Activated T-cell treated with anti-CD3 and anti-CD28 coated beads, Interleukin-2, amount 50 U/mL, for 4 hours (primary cell): ENCODE data around the gene AQP10. TPM values are rescaled to one million over a fixed set of nuclear protein-coding genes. Genes with fewer than 3 reads are reported as not detected.
"Not testable (repeated sequence)": the region's sequence is repeated elsewhere in the genome, so short reads cannot be mapped to it uniquely, and the experiment has no call there.

Experiments used
- ATAC-seq, 2 donors: fragments of 200-7000 bp; cut with Tn5 transposase; one replicate each; pipeline ENCODE4 v1.10.0; 2021
- DNase-seq: peaks from one replicate; pipeline ENCODE4 v3.0.0-alpha.2; 2020
- H3K27me3 Mint-ChIP-seq: one replicate; pipeline ENCODE4 v1.8.0; 2021; ENCODE audit warnings: low read depth, mixed read lengths
- H3K36me3 Mint-ChIP-seq: one replicate; pipeline ENCODE4 v1.8.0; 2022; ENCODE audit warnings: mixed read lengths; ENCODE audit not compliant: insufficient read depth
- H3K4me1 Mint-ChIP-seq: one replicate; pipeline ENCODE4 v1.8.0; 2021; ENCODE audit warnings: low read depth, mixed read lengths
- H3K4me3 Mint-ChIP-seq: one replicate; pipeline ENCODE4 v1.8.0; 2021; ENCODE audit warnings: mild to moderate bottlenecking, moderate library complexity, mixed read lengths
- H3K9me3 Mint-ChIP-seq: one replicate; pipeline ENCODE4 v1.8.0; 2021; ENCODE audit warnings: mixed read lengths
- total RNA-seq, 3 donors: library from RNA; stranded (reverse); gene quantifications; one replicate each; pipeline ENCODE4 v1.2.1, GENCODE V29; 2021

AQP10 gene
- total RNA-seq, 3 donors from 2014 or later: not detected

DNA sequence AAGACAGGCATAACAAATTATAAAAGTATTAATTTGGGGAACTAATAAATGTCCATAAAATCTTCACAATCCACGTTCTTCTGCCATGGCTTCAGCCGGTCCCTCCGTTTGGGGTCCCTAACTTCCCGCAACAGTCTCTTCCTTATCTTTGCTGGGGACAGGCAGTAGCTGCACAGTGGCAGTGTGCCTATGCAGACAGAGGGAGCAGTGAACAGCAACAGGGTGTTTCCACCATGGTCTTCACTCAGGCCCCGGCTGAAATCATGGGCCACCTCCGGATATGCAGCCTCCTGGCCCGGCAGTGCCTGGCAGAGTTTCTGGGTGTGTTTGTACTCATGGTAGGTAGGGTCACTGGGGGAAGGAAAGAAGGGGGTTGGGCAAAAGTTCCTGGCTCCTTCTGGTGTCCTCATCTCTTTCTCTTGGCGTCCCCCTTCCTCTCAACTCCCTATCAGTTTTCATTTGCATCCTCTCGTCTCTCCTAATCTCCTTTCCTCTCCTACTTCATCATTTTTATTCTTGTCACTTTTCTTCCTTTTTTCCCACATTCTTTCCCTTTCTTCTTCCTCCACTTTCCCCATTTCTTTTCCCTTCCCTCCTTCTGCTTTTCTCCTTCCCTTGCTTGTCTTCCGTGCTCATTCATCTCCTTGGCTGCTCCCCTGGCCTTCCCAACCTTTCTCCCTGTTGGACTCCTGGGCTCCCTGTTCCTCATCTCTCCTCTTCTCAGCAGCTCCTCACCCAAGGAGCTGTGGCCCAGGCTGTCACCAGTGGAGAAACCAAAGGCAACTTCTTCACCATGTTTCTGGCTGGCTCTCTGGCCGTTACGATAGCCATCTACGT is 8.4 kb upstream of the AQP10 start:
- not testable (repeated sequence) for DNase-seq, H3K4me3 Mint-ChIP-seq, H3K9me3 Mint-ChIP-seq, H3K27me3 Mint-ChIP-seq, ATAC-seq, H3K36me3 Mint-ChIP-seq
- H3K4me1 Mint-ChIP-seq: peaks cover 11% of the 10 kb centered on the region

GRCh38 chr1:154313066-154313356 is 7.9 kb upstream of the AQP10 start:
- ATAC-seq (no peak), DNase-seq (no peak)
- no peaks in the 10 kb centered on the region for H3K36me3 Mint-ChIP-seq
- H3K4me3 Mint-ChIP-seq: no peak overlapping the region
- H3K9me3 Mint-ChIP-seq: peaks cover 3% of the 10 kb centered on the region
- H3K27me3 Mint-ChIP-seq: no peaks in the 10 kb centered on the region
- H3K4me1 Mint-ChIP-seq: peaks cover 6% of the 10 kb centered on the region

- not testable (repeated sequence) for DNase-seq, ATAC-seq, H3K36me3 Mint-ChIP-seq, H3K9me3 Mint-ChIP-seq, H3K4me3 Mint-ChIP-seq, H3K4me1 Mint-ChIP-seq, H3K27me3 Mint-ChIP-seq
Observed at GRCh38 chr1:154314226-154314625, 6.7 kb upstream of the AQP10 start.

GRCh38 chr1:154316704-154317103 is 4.2 kb upstream of the AQP10 start:
- Mint-ChIP-seq H3K27me3 (no peaks in the 10 kb centered on the region), H3K4me1 (no peaks in the 10 kb centered on the region), H3K4me3 (no peak overlapping the region), H3K36me3 (no peaks in the 10 kb centered on the region), H3K9me3 (peaks cover 3% of the 10 kb centered on the region)
- DNase-seq: no peak
- no peak for ATAC-seq

GRCh38 chr1:154318386-154318785 is 2.5 kb upstream of the AQP10 start:
- no peak overlapping the region for H3K4me3 Mint-ChIP-seq
- DNase-seq (no peak), ATAC-seq (no peak)
- H3K36me3 Mint-ChIP-seq: no peaks in the 10 kb centered on the region
- H3K9me3 Mint-ChIP-seq: peaks cover 3% of the 10 kb centered on the region
- peaks cover 3% of the 10 kb centered on the region for H3K27me3 Mint-ChIP-seq
- H3K4me1 Mint-ChIP-seq: no peaks in the 10 kb centered on the region

DNA sequence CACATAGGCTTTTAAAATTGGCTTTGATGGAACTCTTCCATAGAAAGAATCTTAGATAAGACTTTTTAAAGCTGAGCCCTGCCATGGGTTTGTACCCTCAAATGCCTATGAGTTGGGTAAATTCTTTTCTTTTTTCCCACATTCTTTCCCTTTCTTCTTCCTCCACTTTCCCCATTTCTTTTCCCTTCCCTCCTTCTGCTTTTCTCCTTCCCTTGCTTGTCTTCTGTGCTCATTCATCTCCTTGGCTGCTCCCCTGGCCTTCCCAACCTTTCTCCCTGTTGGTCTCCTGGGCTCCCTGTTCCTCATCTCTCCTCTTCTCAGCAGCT is 679 bp downstream of the AQP10 start:
- not testable (repeated sequence) for H3K36me3 Mint-ChIP-seq, H3K4me3 Mint-ChIP-seq

GRCh38 chr1:154323493-154323892 is 2.6 kb downstream of the AQP10 start:
- H3K4me3 Mint-ChIP-seq: no peak overlapping the region
- peaks cover 25% of the 10 kb centered on the region for H3K4me1 Mint-ChIP-seq
- no peaks in the 10 kb centered on the region for H3K9me3 Mint-ChIP-seq
- DNase-seq: no peak
- no peaks in the 10 kb centered on the region for H3K36me3 Mint-ChIP-seq
- peaks cover 3% of the 10 kb centered on the region for H3K27me3 Mint-ChIP-seq
- ATAC-seq: no peak

More for the DNA sequence above, 679 bp downstream of the AQP10 start:
- H3K4me1 Mint-ChIP-seq, H3K27me3 Mint-ChIP-seq, ATAC-seq, DNase-seq, H3K9me3 Mint-ChIP-seq: not testable (repeated sequence)

- Mint-ChIP-seq H3K4me3 (peak overlapping the region; percentile 91), H3K4me1 (peaks cover 30% of the 10 kb centered on the region), H3K27me3 (peaks cover 3% of the 10 kb centered on the region), H3K9me3 (no peaks in the 10 kb centered on the region), H3K36me3 (no peaks in the 10 kb centered on the region)
- DNase-seq: no peak
- ATAC-seq: no peak
Observed at GRCh38 chr1:154324241-154324640, 3.3 kb downstream of the AQP10 start.

GRCh38 chr1:154324669-154325582 is 4.0 kb downstream of the AQP10 start, which contains the start of gene ATP8B2:
ATP8B2 (plus strand) TSS chr1:154325525; CDS start chr1:154328142, 2,617 bp downstream.
- DNase-seq: peak; percentile 71
- Mint-ChIP-seq H3K4me3 (peak within 1 kb of the TSS; percentile 91), H3K4me1 (peaks cover 37% of the 10 kb centered on the region), H3K9me3 (no peaks in the 10 kb centered on the region), H3K27me3 (peaks cover 3% of the 10 kb centered on the region), H3K36me3 (no peaks in the 10 kb centered on the region)
- ATAC-seq: peak; percentile 54 to 55

DNA sequence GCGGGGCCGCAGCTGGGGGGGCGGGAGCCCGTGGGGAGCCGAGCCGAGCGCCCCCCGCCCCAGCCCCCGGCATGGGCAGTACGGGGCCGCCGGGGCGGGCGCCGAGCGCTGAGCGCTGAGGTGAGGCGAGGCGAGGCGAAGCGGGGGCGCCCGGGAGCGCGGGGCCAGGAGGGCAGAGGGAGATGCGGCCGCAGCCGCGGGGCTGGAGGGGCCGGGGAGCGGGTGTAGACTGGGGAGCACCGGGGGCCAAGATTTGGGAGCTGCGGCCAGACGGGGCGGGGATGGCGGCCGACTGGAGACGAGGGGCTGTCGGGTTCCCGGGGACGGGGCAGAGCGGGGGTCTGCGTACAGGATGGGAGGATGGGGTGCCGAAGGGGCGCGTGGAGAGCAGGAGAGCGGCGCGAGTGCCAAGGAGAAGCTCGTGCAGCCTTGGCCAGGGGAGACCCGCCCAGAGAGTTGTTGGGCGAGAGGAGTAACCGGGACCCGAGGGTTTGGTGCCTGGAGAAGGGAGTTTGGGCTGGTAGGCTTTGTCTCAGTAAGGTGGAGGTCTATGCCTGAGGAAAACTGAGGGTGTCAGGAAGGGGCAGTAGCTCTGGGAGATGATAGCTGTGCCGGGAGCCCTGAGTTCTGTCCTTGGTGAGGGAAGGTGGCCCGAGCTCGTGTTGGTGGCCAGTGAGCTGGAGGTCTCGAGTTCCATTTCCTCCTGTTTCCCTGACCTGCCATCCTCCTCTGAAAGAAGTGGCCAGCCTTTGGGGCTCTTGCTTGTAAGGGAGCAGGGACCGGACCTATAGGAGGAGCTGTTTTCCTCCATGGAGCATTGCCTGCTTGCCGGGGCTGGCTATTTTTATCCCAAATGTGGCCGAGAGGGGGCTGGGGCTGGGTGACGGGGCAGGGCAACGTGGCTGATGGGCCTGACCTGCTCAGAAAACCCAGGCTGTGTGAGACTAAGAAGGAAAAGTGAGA is 5.0 kb downstream of the AQP10 start:
- ATAC-seq (peak; percentile 12 to 16), DNase-seq (no peak)
- H3K4me1 Mint-ChIP-seq: peaks cover 46% of the 10 kb centered on the region
- H3K27me3 Mint-ChIP-seq: peaks cover 3% of the 10 kb centered on the region
- no peaks in the 10 kb centered on the region for H3K9me3 Mint-ChIP-seq
- H3K36me3 Mint-ChIP-seq: peaks cover 2% of the 10 kb centered on the region
- H3K4me3 Mint-ChIP-seq: peak overlapping the region; percentile 91

GRCh38 chr1:154326546-154327465 is 5.9 kb downstream of the AQP10 start:
- Mint-ChIP-seq H3K36me3 (peaks cover 6% of the 10 kb centered on the region), H3K27me3 (peaks cover 2% of the 10 kb centered on the region), H3K9me3 (no peaks in the 10 kb centered on the region), H3K4me3 (peak overlapping the region; percentile 91), H3K4me1 (peaks cover 55% of the 10 kb centered on the region)
- ATAC-seq (no peak), DNase-seq (no peak)

DNA sequence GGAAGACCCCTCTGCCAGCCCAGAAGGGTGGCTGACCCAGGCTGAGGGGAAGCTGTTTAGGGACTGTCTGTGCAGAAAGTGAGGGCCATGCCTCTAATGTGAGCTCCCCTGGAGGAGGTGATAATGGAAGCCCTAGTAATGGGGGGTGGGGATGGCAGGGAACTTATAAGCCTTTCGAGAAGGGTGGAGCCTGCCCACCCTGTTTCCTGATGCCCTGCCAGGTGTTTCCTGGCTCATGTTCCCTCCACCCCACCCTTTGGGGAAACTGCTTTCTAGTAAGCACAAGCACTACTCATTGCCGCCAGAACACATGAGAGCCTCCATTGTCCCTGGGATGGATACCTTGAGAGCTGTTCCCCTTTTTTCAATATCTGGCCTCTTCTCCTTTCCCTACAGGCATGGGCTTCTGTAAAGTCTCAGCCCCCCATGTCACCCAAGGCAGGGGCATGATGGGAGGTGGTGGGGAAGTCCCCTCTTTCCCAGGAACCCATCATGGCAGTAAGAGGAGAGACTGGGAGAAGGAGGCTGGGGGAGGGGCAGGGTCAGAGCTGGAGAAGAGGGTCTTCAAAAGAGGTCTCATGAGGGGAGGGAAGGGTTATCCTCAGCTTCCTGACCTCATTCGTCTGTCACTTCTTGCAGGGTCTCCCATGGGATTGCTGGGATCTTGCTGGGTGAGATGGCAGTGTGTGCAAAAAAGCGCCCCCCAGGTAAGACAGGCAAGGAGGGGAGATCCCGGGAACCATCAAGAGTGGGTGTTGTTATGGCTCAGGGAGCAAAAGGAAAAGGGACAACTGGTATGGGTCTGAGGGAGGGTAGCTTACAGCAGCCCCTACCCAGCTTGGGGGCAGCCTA is 6.8 kb downstream of the AQP10 start:
- DNase-seq (no peak), ATAC-seq (no peak)
- Mint-ChIP-seq H3K27me3 (no peaks in the 10 kb centered on the region), H3K4me1 (peaks cover 60% of the 10 kb centered on the region), H3K36me3 (peaks cover 14% of the 10 kb centered on the region), H3K9me3 (no peaks in the 10 kb centered on the region), H3K4me3 (peak overlapping the region; percentile 91)
